ENCODE results near the gene CDC14A.
A peak's percentile ranks its signal among the peaks of the same experiment; 100 is the strongest.

Gene CDC14A

GRCh38 chr1:100506217-100506616 lies 153.9 kb downstream of the CDC14A start:
- DNase-seq = no peak

DNA sequence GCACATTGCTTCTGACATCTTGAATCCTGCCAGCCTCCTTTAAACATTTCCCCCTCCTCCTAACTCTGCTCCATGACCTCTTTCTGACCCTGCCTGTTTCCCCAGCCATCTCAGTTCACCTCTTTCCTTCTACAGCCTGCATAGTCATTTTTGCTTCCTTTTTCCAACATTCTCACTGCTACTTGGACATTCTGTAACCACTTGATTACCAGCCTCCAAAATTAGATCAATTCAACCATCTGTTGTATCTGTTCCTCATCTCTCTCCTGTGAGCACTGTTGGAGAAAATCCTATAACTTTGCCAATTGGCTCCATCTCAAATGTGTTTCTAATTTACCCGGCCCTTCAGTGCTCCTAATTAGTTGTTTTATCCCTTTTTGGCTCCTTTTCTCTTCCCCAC lies 158.1 kb downstream of the CDC14A start:
- peak; percentile 64 for DNase-seq

- peak; percentile 77 for DNase-seq
These were observed 158.8 kb downstream of the CDC14A start for GRCh38 chr1:100511058-100511457.

GRCh38 chr1:100511773-100512172 lies 159.5 kb downstream of the CDC14A start:
- DNase-seq = no peak

DNA sequence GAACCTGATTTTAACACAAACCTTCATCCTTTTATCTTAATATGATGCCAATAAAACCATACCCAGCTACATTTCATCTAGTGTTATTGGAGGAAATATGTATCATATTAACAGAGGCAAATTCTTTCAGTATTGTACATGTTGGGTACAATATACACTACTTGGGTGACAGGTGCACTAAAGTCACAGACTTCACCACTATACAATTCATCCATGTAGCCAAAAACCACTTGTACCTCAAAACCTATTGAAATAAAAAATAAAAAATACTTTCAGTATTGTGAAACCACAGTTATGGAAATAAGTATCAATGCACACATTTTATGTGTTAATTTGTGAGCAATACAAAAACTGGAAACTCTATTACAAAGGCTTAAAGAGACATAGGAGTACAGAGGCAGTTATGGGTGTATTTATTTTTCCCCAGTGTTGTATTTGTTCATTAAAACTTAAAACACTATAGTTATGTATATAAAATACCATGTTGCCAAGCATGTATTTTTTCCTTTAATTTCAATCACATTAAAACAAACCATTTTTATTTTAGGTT lies 160.6 kb downstream of the CDC14A start:
- DNase-seq = no peak

GRCh38 chr1:100516857-100517256 lies 164.6 kb downstream of the CDC14A start:
- peak; percentile 56 for DNase-seq

- DNase-seq = no peak
These were observed 165.2 kb downstream of the CDC14A start for GRCh38 chr1:100517515-100517914.

GRCh38 chr1:100518023-100518422 lies 165.7 kb downstream of the CDC14A start:
- DNase-seq = no peak

GRCh38 chr1:100523038-100523652 lies 170.8 kb downstream of the CDC14A start:
- peak; percentile 32 for DNase-seq

GRCh38 chr1:100524355-100524754 lies 172.0 kb downstream of the CDC14A start:
- no peak for DNase-seq

DNA sequence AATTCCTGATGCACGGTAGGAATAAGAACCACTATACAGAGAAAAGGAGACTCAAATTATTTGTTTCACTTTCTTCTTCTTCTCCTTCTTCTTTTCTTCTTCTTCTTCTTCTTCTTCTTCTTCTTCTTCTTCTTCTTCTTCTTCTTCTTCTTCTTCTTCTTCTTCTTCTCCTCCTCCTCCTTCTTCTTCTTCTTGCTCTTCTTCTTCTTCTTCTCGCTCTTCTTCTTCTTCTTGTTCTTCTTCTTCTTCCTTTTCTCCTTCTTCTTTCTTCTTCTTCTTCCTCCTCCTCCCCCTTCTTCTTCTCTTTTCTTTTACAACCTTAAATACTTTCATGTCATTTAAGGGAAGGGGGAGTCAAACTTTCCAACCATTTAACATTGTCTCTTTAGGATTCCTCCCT lies 174.6 kb downstream of the CDC14A start:
- no peak for DNase-seq

DNA sequence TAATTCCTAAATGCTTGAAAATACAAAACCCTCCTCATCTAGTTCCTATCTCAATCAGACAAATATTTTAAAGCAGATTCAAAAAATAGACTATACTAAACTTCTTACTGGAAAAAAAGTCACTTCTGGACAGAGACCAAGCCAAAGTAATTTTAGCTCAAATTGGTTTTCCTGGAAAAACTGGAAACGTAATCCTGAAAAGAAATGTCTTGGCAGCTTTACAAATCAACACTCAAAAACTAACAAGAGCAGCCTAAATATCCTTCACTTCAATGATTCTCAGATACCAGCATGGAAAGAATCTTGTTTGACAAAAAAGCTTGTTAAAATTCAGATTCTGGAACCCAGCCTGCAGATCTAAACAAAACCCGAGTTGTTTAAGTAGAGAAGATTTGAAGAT lies 176.6 kb downstream of the CDC14A start:
- no peak for DNase-seq

DNA sequence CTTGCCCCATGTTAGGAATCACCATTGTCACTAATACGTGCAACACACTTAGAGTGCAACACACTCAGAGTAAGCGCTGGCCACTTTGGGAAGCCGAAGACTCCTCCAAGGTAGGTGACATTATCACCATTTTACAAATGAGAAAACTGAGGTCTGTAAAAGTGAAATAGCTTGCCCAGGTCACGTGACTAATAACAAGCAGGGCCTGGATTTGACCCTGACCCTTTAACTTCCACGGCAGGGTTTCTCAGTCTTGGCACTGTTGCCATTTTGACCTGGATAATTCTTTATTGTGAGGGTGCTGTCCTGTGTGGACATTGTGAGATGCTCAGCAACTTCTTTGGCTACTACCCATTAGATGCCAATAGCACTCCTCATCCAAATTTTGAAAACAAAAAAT lies 177.8 kb downstream of the CDC14A start:
- no peak for DNase-seq

GRCh38 chr1:100530880-100531487 lies 178.7 kb downstream of the CDC14A start:
- peak; percentile 15 for DNase-seq

DNA sequence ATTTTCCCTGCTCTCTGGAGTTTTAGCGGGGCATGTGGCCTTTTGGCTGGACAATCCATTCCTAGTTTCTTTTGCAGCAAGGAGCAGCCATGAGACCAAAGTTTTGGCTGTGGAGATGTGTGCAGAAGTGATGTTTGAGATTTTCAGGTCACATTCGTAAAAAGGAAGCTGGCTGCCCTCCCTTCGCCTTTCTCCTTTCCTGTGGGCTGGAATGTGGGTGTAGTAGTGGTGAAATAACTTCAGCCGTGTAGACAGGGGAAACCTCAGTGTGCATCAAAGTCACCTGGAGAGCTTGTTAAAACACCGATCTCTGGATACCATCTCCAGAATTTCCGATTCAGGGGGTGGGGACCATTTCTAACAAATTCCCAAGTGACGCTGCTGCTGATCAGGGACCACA lies 180.3 kb downstream of the CDC14A start:
- DNase-seq = peak; percentile 10

DNA sequence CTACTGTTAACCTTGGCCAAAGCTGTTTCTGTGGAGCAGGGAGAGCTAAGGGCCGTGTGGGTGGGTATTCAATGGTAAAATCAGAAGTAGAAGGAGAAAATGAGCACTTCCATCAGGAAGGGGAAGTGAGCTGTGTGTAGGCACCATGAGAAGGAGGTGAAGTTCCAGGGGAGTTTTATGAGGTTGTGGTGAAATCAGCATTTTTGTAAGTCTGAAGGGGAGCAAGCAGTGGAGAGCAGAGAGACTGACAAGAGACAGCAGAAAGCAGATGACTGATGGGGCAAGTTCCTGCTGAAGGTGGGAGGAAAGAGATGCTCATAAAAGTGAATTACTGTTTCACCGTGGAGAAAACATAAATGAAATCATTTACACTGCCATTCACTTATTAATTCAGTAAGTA lies 183.0 kb downstream of the CDC14A start:
- DNase-seq = peak; percentile 18

DNA sequence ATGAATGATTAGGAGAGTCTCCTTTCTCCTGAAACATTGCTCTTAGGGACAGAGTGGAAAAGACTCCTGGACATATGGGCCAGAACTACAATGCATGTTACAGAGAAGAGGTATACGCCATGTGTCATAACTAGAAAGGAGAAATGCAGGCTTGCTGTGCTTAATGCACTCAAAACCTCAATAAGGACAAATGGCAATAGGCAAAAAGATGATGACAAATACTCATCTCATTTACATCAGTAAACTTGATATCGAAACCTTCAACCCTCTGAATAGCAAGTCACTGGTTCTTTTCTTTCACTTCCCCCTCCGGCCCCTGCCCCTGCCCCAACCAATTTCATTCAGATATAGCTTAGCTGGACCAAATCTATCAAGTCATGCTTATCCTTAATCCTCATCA lies 183.7 kb downstream of the CDC14A start:
- no peak for DNase-seq

GRCh38 chr1:100538913-100539835 lies 186.9 kb downstream of the CDC14A start:
- no peak for DNase-seq

DNA sequence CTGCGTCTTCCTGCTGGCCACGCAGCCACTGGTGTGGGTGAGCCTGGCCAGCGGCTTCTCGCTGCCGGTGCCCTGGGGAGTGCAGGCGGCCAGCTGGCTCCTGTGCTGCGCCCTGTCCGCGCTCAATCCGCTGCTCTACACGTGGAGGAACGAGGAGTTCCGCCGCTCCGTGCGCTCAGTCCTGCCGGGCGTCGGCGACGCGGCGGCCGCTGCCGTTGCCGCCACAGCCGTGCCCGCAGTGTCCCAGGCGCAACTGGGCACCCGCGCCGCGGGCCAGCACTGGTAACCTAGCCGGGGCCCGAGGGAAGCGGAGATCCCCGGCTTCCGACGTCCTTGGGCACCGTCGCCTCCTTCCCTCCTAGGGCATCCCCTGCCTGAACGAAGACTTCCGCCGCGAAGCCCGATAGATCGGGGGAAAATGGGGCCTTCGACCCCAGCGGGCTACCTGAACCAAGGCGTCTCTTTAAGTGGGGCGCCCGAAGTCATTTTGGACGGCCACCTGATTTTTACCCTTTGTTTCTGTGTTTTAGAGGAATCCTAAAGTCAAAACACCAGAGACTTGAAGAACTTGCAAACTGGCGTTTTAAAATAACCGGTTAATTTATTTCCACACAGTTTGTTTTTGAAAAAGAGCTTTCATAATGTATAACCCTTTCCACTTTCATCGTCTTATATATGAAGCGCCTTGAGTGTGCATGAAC lies 187.7 kb downstream of the CDC14A start:
- DNase-seq = no peak

DNA sequence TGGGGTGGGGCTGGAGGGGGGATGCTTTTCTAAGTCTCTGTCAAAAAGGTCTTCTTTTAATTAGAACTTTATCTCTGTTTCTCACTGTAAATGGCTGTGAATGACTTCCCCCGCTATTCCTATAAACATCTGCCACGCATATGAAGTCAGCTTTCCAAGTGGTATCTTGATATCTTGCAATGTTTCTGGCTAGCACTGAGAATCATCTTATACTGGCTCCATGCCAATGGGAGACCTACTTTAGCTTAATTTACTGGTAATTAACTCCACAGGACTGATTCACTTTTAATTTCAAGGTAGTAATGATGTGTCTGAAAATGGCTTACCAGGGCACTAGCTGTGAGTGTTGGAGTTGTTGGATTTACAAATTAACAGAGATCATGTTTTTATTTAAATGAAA lies 190.0 kb downstream of the CDC14A start:
- no peak for DNase-seq

DNA sequence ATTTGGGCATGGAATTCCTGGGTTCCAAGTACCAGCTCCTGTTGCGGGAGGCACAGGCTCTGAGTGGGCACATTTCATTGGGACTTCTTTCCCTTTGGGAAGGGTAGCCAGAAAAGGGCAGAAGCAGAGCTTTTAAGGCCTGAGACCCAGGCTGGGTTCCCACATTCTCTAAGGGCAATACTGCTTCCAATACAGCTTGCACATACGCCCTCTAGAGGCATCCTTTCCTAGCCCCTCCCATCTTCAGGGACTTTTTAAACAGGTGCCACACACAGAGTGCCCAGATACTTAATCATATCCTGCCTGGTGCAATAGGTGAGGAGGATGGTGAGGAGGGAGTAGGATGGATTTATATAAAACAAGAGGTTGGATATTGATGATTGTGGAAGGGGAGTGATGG lies 191.3 kb downstream of the CDC14A start:
- DNase-seq = no peak

DNA sequence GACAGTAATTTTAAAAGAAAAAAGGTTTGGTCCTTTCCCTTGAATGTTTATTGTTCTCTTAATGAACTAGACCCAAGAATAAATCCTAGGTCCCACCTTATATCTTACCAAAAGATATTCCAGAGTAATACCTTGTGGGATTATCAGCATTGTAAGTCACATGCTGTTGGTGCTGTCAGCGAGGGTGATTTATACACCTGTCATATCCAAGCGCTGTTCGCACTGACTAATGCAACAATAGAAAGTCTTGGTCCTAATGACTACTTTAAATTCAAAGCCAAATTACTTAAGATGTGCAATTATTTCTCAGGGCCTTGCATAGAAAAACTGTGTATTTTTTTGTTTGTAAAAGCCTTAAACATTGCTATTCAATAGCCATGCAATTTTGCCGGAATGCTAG lies 192.5 kb downstream of the CDC14A start:
- DNase-seq = no peak

DNA sequence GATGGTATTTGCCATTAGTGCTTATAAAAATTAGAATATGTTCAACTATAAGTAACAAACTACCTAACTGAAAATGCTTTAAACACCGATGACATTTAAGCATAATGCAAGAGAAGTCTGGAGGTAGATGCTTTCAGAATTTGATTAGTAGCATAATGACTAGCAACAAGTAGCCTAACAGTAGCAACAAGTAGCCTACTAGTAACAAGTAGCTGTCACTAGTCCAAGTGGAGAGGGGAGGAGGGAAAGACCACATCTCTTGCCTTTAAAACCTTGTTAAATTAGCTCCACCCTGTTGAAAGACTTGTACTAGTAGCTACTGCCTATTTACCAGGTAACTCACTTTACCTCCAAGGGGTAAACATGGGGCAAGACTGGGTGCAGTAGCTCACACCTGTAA lies 193.5 kb downstream of the CDC14A start:
- no peak for DNase-seq

All from GDM1 (cell line).